GM18505 (cell line): ENCODE data around the gene POFUT2.
"Not testable (repeated sequence)": the region's sequence is repeated elsewhere in the genome, so short reads cannot be mapped to it uniquely, and the experiment has no call there.

Source experiments
- ATAC-seq: cut with Tn5 transposase; IDR thresholded peaks from one replicate; pipeline ENCODE4 v1.9.1; 2021; ENCODE audit not compliant: unreplicated experiment
- POLR2A ChIP-seq: IDR thresholded peaks from 4 replicates; pipeline ENCODE4 v1.6.1; 2011; ENCODE audit warnings: borderline replicate concordance; ENCODE audit not compliant: insufficient read depth, insufficient read length; ENCODE audit errors: extremely low read depth

Gene POFUT2

DNA sequence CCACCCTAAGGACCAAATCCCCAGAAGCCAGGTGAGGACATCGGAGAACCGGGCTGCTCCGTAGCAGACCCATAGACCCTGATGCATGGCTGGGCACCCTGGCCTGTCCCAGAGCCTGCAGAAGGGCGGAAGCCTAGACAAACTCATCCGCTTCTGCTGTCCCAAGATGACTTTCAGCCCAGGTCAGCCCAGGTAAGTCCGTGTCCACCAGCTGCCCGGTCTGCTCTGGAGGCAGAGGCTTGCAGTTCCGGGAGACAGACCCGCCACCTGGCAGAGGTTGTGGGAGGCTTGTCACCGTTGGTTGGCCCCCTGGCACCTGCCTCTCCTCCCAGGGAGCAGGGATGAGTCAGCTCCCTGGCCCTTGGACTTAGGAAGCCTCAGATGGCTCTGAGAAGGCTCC, 22.8 kb upstream of the POFUT2 start:
- ATAC-seq = no peak
- no peak for TF ChIP-seq POLR2A

DNA sequence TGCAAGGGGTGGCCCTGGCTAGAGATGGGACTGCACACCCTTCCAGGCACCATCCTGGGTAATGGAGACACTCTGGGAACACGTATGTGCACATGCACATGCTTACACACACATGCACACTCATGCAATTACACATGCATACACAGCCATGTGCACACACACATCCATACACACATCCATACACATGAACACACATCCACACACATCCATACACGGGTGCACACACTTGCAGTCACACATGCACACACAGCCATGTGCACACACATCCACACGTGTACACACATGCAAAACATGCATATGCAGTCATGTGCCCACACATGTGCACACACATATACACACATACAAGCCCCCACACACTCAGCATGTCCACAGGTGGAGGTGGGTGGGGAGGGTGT, 22.3 kb upstream of the POFUT2 start:
- TF ChIP-seq POLR2A = no peak
- ATAC-seq = no peak

DNA sequence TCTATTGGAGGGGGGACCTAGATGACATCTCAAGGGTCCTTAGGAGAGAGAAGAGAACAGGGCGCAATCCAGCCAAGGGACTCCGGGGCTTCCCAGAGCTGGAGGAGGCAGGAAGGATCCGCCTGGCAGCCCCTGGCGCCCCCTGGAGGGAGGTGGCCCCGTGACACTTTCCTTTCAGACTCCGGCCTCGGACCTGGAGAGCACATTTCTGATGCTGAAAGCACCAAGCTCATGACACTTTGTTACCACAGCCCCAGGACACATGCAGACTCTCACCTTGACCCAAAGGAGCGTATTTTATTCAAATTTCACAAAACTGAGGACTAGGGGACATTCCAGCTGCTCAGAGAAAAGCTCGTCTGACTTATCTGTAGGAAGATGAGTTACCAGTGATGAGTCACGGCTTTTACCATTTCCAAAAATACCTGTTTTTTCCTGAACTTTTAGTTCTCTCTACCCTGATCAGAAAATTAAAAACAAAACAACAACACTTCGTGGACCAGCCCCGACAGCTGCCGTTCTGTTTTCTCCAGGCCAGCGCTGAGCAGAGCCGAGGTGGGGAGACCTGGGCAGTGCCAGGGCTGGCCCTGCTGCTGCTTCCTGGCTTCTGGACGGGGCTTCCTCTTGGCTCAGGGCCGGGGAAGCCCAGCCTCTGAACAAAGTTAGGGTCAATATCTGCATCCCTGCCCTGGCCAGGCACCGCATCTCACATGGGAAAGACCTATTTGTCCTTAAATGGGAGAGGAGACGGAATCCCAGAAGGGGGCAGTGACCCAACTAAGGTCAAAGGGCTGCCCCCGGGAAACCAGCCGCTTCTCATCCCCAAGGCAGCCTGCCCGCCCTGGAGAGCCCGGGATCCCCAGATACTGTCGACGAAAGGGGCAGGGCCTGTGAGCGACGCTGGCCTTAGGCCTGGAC, 21.6 kb upstream of the POFUT2 start:
- no peak for TF ChIP-seq POLR2A
- no peak for ATAC-seq

DNA sequence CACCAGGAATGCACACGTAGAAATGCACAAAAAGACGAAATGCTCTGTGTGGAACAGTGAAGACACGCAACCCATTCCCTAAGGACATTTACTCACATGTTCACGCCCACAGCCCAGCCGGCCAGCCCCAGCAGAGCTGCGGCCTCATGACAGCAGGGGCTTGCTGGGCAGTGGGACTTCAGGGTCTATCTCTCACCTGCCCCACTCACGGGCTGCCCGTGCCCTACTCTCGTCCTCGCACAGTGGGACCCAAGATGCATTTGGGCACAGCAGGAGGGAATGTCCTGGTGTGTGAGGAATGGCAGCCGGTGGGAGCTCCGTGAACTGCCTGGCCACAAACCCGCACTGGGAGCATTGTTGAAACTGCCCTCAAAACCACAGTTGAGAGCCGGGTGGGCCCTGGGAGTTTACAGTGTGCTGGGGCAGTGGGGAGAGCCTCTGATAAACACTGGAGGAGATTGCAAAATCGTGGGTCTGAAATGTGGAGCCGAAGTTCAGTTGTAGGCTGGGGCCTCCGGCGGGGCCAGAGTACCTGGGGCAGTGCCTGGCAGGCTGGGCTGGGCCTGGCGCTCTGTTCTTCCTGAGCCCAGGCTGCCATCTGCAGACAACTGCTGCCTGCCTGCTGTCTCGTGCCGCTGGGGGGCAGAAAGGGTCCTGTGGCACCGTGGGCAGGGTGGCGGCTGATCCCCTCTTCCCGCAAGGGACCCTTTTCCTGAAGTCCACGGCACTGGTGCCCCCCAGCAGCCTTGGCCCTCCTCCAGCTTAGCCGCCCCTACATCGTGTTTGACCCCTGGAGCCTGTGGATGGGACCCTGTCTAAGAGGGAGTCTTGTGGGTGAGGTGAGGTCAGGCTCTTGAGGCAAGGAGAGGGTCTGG, 20.7 kb upstream of the POFUT2 start:
- TF ChIP-seq POLR2A = no peak
- ATAC-seq = no peak

DNA sequence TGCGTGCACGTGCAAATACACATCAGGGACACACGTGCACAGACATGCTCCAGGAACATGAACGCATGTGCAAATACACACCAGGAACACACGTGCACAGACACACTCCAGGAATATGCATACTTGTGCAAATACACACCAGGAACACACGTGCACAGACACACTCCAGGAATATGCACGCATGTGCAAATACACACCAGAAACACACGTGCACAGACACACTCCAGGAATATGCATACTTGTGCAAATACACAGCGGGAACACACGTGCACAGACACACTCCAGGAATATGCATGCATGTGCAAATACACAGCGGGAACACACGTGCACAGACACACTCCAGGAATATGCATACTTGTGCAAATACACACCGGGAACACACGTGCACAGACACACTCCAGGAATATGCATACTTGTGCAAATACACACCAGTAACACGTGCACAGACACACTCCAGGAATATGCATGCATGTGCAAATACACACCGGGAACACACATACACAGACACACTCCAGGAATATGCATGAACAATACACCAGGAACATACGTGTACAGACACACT, 20.0 kb upstream of the POFUT2 start:
- not testable (repeated sequence) for ATAC-seq

DNA sequence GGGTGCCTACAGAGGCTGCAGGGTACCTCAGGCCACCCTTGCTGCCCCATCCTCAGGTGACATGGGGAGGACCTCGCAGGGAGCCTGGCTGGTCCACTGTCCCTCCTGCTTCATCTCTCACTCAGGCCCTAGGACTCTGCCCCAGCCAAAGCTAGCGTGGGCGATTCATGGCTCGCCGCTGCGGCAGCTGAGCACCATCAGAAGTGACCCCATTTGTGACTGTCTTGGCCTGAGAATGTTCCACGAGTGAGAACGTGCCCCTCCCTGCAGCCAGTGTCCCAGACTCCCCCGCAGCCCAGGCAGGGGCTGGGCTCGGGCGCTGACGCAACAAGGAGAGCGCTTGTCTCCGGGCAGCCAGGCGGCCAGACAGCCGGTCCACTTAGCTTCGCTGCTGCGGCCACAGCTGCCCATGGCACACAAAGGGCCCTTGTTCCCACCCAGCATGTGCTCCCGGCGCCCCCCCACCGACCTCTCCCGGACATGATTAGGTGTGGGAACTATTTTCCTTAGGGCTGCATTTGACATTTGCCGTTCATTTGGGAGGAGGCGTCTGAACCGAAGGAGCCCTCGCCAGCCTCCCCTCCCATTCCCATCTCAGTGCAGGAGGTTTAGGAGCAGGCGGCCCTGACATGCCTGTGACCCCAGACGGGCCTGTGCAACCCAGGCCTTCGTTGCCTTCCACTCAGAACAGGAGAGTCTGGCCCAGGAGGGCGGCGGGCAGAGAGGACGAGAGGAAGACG, 19.3 kb upstream of the POFUT2 start:
- ATAC-seq = no peak

DNA sequence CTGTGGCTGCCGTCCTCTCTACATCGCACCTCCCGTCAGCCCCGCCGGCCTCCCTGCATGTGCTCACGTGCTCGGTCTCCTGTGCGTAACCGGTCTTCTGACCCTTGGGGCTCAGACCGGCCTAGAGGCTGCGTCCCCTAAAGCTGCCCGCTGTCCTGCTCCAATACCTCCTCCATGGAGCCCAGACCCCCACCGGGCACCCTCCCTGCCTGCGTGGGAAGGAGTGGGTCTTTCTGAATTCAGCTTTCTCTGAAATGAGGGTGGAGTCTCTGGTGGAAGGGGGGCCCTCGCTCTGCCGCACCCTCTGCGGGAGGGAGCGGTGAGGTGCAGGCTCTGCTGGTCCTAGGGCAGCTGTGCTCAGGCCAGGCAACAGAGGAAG, 18.7 kb upstream of the POFUT2 start:
- no peak for TF ChIP-seq POLR2A
- no peak for ATAC-seq

More for the DNA sequence above, 19.3 kb upstream of the POFUT2 start:
- no peak for TF ChIP-seq POLR2A

GRCh38 chr21:45305836-45306235, 18.1 kb upstream of the POFUT2 start:
- ATAC-seq = no peak
- TF ChIP-seq POLR2A = no peak

DNA sequence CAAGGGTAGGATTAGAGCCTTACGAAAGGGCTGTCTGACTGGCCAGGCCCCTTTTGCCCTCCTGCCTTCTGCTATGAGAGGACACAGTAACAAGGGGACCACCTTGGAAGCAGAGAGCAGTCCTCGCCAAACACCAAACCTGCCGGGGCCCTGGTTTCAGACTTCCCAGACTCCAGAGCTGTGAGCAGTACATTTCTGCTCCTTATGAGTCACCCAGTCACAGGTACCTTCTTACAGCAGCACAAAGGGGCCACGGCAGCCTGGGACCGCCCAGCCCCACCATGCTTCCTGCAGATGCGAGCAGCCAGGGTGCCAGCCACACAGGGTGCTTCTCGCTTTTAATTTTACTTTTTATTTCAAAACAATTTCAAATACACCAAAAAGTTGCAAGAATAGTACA, 17.2 kb upstream of the POFUT2 start:
- no peak for ATAC-seq
- no peak for TF ChIP-seq POLR2A

GRCh38 chr21:45304476-45304830, 16.8 kb upstream of the POFUT2 start:
- no peak for ATAC-seq

DNA sequence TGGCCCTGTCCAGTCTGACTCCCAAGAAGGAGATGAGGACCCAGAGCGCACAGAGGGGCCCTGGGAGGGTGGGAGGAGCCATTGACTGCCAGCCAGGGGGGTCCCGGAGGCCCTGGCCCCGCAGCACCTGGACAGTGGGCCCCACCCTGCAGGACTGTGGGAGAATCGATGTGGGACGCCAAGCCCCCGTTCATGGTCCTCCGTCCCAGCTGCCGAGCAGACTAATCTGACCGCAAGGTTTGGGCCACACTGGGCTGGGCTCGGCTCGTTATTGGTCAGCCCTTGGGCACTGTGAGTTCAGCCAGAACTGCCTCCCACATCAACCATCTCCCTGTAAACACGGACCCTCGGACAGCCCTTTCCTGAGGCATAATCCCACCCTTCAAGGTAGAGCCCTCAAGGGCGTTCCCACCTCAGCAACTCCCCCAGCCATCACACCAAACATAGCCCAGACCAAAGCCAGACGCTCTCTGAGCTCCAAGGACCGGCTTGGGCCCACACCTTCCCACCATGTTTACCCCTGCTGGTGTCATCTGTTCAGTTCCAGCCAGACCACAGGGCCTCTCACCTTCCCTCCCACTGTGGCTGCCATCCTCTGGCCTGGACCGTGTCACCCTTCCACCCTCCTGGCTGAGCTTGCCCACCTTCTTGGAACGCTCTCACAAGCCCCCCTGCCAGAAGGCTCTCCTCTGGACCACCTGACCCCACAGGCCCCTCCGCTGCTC, 16.2 kb upstream of the POFUT2 start:
- no peak for ATAC-seq
- no peak for TF ChIP-seq POLR2A

More at GRCh38 chr21:45304476-45304830, 16.8 kb upstream of the POFUT2 start:
- no peak for TF ChIP-seq POLR2A

GRCh38 chr21:45303091-45303615, 15.5 kb upstream of the POFUT2 start:
- no peak for TF ChIP-seq POLR2A
- ATAC-seq = no peak

- TF ChIP-seq POLR2A = no peak
- ATAC-seq = no peak
Measured at GRCh38 chr21:45302082-45303061, 14.7 kb upstream of the POFUT2 start.
